Duodenal mucosa (tissue), 2 donors: ENCODE data around the gene MTFMT.
"Not testable (repeated sequence)": the region's sequence is repeated elsewhere in the genome, so short reads cannot be mapped to it uniquely, and the experiment has no call there.

Experiments used
- H3K27ac ChIP-seq: one replicate; pipeline ENCODE4 v1.7.0; 2013; ENCODE audit warnings: low read depth, low read length
- H3K27me3 ChIP-seq, 2 donors: one replicate each; pipeline ENCODE4 v1.7.0; 2013; ENCODE audit warnings: low read length in 2 of 2, control low read depth in 1 of 2; ENCODE audit not compliant: insufficient read depth in 2 of 2, control insufficient read depth in 1 of 2
- H3K36me3 ChIP-seq, 2 donors: one replicate each; pipeline ENCODE4 v1.7.0; 2013; ENCODE audit warnings: low read length in 2 of 2, control low read depth in 1 of 2; ENCODE audit not compliant: insufficient read depth in 2 of 2, control insufficient read depth in 1 of 2
- H3K4me1 ChIP-seq, 2 donors: one replicate each; pipeline ENCODE4 v1.7.0; 2013; ENCODE audit warnings: low read length in 2 of 2, control low read depth in 1 of 2; ENCODE audit not compliant: insufficient read depth in 2 of 2, control insufficient read depth in 1 of 2
- H3K4me3 ChIP-seq, 2 donors: one replicate each; pipeline ENCODE4 v1.7.0; 2013; ENCODE audit warnings: low read length in 2 of 2, low read depth in 1 of 2
- H3K9ac ChIP-seq, 2 donors: one replicate each; pipeline ENCODE4 v1.7.0; 2013; ENCODE audit warnings: low read length in 2 of 2, low read depth in 1 of 2
- H3K9me3 ChIP-seq, 2 donors: one replicate each; pipeline ENCODE4 v1.7.0; 2013; ENCODE audit warnings: low read length in 2 of 2, control low read depth in 1 of 2; ENCODE audit not compliant: control insufficient read depth in 1 of 2

MTFMT gene

GRCh38 chr15:65028921-65029735 is at the start of gene MTFMT:
MTFMT (minus strand) TSS chr15:65029639; CDS start chr15:65029613, 26 bp downstream.
- Histone ChIP-seq H3K9ac (peak within 1 kb of the TSS; percentile 84 to 90), H3K4me3 (peak within 1 kb of the TSS; percentile 94 to 97), H3K27me3 (no peaks in the 10 kb centered on the region), H3K4me1 (peaks cover 27% of the 10 kb centered on the region in 2 donors), H3K27ac (peak within 1 kb of the TSS; percentile 42), H3K36me3 (peaks cover 4 to 24% of the 10 kb centered on the region in 2 donors), H3K9me3 (no peaks in the 10 kb centered on the region)

GRCh38 chr15:65077981-65078352 is 48.5 kb upstream of the MTFMT start:
- H3K9me3 ChIP-seq = no peaks in the 10 kb centered on the region
- H3K4me1 ChIP-seq = peaks cover 13 to 16% of the 10 kb centered on the region in 2 donors
- H3K27ac ChIP-seq = no peak overlapping the region
- peak overlapping the region in 1 of 2 donors; percentile 31 for H3K9ac ChIP-seq
- H3K36me3 ChIP-seq = no peaks in the 10 kb centered on the region
- H3K27me3 ChIP-seq = no peaks in the 10 kb centered on the region
- H3K4me3 ChIP-seq = no peak overlapping the region

GRCh38 chr15:65077291-65077980 is 48.0 kb upstream of the MTFMT start:
- H3K9ac ChIP-seq = no peak overlapping the region
- peaks cover 8 to 11% of the 10 kb centered on the region in 2 donors for H3K4me1 ChIP-seq
- H3K27me3 ChIP-seq = no peaks in the 10 kb centered on the region
- no peaks in the 10 kb centered on the region for H3K36me3 ChIP-seq
- H3K4me3 ChIP-seq = no peak overlapping the region
- no peak overlapping the region for H3K27ac ChIP-seq
- no peaks in the 10 kb centered on the region for H3K9me3 ChIP-seq

- H3K27me3 ChIP-seq = no peaks in the 10 kb centered on the region
- H3K27ac ChIP-seq = no peak within 1 kb of the TSS
- H3K4me3 ChIP-seq = no peak within 1 kb of the TSS
Observed at GRCh38 chr15:65076486-65077290, 47.2 kb upstream of the MTFMT start, which contains the start of gene KBTBD13. KBTBD13 (plus strand) TSS chr15:65076746; CDS start chr15:65076816, 70 bp downstream.

GRCh38 chr15:65075607-65076395 is 46.4 kb upstream of the MTFMT start:
- not testable (repeated sequence) for H3K9ac ChIP-seq, H3K9me3 ChIP-seq, H3K36me3 ChIP-seq, H3K27me3 ChIP-seq, H3K27ac ChIP-seq, H3K4me3 ChIP-seq
- peaks cover 0 to 12% of the 10 kb centered on the region in 2 donors for H3K4me1 ChIP-seq

More at GRCh38 chr15:65076486-65077290, 47.2 kb upstream of the MTFMT start, which contains the start of gene KBTBD13:
- no peak within 1 kb of the TSS for H3K9ac ChIP-seq
- H3K9me3 ChIP-seq = no peaks in the 10 kb centered on the region
- peaks cover under 1 to 9% of the 10 kb centered on the region in 2 donors for H3K4me1 ChIP-seq
- H3K36me3 ChIP-seq = no peaks in the 10 kb centered on the region

- H3K9me3 ChIP-seq, H3K27ac ChIP-seq, H3K36me3 ChIP-seq, H3K4me3 ChIP-seq, H3K9ac ChIP-seq, H3K27me3 ChIP-seq: not testable (repeated sequence)
- H3K4me1 ChIP-seq = peaks cover 0 to 12% of the 10 kb centered on the region in 2 donors
Observed at GRCh38 chr15:65074946-65075345, 45.5 kb upstream of the MTFMT start.

GRCh38 chr15:65072617-65073016 is 43.2 kb upstream of the MTFMT start:
- Histone ChIP-seq H3K36me3 (no peaks in the 10 kb centered on the region), H3K9ac (no peak overlapping the region), H3K27ac (no peak overlapping the region), H3K9me3 (no peaks in the 10 kb centered on the region), H3K4me1 (peaks cover 3 to 17% of the 10 kb centered on the region in 2 donors), H3K4me3 (no peak overlapping the region), H3K27me3 (peaks cover under 1 to 7% of the 10 kb centered on the region in 2 donors)

- no peaks in the 10 kb centered on the region for H3K9me3 ChIP-seq
- H3K36me3 ChIP-seq = no peaks in the 10 kb centered on the region
- H3K4me3 ChIP-seq = no peak overlapping the region
- H3K27me3 ChIP-seq = peaks cover 6 to 13% of the 10 kb centered on the region in 2 donors
- H3K4me1 ChIP-seq = peaks cover 7 to 17% of the 10 kb centered on the region in 2 donors
- H3K27ac ChIP-seq = no peak overlapping the region
- H3K9ac ChIP-seq = no peak overlapping the region
Observed at GRCh38 chr15:65072027-65072426, 42.6 kb upstream of the MTFMT start.

GRCh38 chr15:65071381-65071811 is 42.0 kb upstream of the MTFMT start:
- Histone ChIP-seq H3K27ac (no peak overlapping the region), H3K36me3 (no peaks in the 10 kb centered on the region), H3K4me1 (peaks cover 7 to 17% of the 10 kb centered on the region in 2 donors), H3K4me3 (no peak overlapping the region), H3K27me3 (peaks cover 11 to 19% of the 10 kb centered on the region in 2 donors), H3K9me3 (no peaks in the 10 kb centered on the region), H3K9ac (no peak overlapping the region)
